HG03442 (cell line): Measurements from ENCODE around the gene CCK.

ENCODE experiments used
- ATAC-seq: cut with Tn5 transposase; IDR thresholded peaks from one replicate; pipeline ENCODE4 v1.9.1; 2021; ENCODE audit warnings: mild to moderate bottlenecking, moderate library complexity; ENCODE audit not compliant: unreplicated experiment

The CCK gene

DNA sequence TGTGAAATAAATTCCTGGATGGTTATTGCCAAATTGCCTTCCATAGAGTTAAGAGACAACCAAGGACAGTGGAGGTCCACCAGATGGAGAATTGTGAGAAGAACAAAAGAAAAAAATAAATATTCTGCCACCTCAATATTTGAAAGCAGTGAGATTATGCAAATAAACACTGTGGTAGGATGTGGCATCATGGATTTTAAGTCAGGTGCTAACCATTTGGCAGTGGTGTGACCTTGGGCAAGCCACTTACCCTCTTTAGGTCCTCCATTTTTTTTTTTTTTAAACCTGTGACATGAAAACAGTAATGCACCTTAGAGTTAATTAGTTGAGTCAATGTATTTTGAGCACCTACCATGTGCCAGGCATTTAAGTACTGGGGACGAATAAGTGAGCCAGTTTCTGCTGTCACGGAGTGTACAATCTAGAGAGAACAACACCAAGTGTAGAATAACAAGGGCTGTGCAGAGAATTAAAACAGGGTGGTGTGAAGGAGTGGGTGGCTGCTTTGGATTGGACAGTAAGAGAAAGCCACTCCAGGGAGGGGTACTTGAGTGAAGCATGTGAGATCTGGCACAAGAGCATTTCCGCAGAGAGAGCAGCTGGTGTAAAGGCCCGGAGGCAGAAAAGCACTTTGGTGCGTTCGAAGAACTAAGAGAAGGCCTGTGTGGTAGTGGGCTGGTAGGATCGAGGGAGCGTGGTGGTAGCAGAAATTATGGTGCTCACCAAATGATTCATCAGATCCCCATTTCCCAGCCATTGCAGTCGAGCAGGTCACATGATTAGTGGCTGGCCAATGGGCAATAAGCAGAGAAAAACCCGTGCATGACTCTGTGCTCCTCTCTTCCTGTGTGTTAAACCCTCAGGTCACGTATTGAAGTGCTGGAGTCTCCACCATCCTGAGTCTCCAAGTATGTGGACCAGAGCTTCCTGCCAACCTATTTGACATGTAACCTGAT, 39.2 kb downstream of the CCK start:
- ATAC-seq, result no peak

DNA sequence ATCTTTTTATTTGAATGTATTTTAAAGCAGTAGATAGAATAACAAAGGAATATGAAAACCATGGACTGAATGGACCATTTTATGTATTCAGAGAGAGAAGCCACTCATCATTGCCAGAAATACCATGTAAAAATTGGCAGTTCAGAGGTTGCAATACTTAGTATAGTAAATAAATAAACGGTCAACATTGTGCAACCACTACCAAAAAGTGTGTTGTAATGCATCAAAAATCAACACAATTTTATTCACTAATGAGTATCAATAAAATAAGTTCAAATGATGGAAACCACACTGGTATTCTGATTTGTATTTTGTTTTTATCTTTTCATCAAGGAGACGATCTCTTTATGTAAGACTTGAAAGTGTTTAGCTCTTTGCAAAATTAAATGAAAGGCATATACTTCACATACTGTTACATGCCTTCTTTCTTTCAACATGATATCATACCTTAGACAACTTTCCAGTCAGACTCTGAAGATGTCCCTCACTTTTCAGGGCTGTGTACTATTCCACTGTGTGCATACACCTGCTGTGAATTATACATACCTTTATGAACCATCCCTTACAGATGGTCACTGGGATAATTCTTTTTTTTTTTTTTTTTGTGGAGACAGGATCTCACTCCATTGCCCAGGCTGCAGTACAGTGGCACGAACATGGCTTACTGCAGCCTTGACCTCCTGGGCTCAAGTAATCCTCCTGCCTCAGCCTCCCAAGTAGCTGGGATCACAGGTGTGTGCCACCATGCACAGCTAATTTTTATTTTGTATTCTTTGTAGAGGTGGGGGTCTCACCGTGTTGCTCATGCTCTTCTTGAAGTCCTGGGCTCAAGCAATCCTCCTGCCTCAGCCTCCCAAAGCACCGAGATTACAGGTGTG, 40.3 kb downstream of the CCK start:
- no peak for ATAC-seq

DNA sequence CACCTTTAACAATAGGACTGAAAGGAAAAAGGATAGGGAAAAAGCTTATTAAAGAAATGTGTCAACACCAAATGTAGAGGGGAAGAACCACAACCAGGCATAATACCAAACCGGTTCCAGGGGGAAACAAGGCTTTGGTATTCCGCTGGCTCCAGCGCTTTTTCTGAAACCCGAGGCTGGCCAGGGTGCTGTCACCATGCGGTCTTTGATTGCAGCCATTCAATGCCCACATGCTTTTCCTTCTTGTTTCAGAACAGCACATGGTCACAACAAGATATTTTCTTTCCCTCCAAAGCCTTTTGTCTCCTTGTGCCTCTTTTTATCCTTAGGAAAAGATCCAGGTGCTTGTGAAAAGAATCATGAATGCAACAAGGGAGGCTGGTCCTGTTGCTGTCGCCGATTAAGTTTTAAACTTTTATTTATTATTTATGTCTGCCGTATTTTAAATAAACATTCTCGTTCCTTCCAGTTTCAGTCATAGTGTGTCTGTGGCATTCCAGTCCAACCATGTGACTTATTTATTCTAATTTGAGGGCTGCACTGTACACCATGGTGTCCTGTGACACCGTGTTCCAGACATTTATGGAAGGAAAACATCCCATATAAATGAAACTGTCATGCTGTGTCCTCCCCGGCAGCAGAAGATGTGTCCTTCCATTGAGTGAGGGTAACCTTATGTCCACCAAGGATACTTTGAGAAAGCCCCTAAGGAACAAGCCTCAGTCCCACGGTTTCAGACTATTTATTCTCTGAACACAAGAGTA, 41.1 kb downstream of the CCK start:
- ATAC-seq, result no peak

DNA sequence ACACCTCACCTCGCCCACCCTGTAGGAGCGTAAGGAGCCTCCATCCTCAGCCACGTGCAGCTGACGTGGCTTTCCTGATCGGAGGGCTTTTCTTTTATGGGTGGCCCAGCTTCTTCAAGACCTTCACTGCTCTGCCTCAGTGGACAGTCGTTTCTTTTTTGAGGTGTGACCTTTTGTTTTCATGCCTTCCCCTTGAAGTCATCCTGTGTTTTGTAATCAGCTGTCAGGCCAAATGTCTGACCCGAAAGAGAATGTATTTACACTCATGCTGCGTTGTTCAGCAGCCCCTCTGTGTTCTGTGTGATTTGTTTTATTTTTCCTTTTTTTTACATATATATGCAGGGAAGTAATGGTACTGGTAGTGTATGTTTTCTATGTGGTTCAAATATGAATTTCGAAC, 41.8 kb downstream of the CCK start:
- ATAC-seq, result no peak

DNA sequence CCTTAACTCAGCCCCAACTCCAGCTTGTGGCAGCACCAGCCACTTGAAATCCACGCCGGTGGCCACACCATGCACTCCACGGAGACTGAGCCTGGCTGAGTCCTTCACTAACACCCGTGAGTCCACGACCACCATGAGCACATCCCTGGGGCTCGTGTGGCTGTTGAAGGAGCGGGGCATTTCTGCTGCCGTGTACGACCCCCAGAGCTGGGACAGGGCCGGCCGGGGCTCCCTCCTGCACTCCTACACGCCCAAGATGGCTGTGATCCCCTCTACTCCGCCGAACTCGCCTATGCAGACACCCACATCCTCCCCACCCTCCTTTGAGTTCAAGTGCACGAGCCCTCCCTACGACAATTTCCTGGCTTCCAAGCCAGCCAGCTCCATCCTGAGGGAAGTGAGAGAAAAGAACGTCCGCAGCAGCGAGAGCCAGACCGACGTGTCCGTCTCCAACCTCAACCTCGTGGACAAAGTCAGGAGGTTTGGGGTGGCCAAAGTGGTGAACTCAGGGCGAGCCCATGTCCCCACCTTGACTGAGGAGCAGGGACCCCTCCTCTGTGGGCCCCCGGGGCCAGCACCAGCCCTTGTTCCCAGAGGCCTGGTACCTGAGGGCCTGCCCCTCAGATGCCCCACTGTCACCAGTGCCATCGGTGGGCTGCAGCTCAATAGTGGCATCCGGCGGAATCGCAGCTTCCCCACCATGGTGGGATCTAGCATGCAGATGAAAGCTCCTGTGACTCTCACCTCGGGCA, 42.9 kb downstream of the CCK start:
- no peak for ATAC-seq

DNA sequence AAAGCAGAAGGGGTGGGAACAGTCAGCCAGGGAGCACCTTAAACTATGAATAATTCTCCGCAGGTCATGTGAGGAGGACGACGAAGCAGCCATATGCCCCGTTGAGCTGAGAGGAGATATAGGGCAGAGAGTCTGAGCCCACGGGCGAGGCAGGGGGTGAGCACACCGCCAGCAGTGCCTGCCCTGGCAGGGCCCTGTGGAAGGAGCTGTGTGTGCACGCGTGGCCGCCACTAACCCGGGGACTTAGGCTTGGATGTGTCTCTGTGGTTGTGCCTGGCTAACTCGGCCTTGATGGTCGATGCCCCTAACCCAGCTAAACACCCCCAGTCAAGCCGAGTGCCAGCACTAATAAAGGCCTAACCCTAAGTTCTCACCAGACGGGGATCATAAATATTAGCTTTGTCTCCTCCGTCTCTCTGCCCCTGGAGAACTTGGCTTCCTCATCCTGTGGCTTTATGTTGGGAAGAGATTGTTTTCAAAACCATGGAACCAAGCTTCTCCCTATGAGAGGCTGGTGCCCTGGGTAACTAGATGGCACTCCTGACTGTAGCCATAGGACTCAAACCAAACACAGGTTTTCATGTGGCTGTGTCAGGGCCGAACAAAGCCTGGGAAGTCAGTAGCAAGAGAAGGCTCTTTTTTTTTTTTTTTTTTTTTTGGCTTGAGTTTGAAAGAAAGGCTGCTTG, 45.4 kb downstream of the CCK start:
- no peak for ATAC-seq

DNA sequence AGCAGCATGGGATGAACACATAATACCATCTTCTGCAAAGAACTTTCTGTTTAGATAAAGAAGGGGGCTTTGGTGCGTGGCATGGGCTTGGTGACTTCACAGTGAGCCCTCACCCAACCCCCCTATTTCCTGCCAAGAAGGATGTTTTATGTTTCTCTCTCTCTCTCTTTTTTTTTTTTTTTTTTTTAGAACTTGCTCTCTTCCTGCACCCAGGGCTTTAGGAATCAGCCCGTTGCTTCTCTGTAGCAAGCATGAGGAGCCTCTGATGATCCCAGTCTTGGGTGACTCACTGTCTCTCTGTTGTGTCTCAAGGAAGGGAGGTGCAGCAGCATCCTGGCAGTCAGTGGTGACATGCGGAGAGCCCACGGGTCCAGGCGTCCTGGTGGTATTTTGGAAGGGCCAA, 49.1 kb downstream of the CCK start:
- no peak for ATAC-seq

DNA sequence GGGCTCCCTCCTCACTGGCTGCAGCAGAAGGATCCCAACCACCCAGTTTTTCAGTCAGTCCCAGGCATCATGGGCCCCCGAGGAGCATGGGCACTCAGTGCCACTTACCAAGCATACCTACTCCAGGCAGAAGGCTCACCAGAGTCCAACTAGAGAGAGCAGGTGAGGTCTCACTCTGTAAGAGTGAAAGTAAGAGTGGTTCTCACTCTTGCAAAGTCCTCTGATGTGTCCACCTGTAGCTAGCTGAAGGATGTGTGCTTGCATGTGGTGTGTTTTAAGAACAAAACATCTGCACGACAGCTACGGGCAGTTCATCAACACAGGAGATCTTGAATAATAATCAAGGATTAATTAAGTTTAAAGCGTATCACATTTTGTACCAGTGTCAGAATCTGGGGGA, 49.7 kb downstream of the CCK start:
- ATAC-seq, result peak; percentile 66

DNA sequence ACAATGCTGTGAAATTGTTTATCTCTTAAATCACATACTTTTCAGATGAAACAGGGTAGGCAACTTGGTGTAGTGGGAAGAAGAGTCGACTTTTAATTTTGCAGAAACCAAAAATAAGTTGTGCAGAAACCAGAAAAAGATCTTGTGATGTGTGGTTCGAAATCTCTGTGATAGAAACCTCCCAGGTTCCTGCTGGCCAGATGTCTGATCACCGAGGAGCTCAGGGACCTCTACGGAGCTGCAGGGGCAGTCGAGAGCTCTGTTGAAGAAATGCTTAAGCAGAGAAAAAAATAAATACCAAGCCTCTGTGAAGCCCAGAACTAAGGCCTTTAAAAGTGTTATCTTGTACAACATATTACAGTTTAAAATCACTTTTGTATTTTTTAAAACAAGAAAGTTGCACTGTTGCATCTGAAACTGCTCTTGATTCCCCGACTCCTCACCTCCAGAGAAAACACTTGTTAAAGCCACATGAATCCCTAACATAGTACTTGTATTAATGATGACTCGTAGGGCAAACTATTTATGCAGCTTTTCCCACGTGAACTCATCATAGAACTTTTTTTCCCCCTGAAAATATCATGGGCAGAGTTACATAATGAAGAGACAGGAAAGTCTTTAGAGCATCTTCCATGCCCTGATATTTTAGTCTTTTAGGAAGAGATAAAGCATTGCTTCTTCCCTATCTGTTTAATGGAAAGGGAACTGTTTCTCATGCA, 51.3 kb downstream of the CCK start:
- no peak for ATAC-seq

DNA sequence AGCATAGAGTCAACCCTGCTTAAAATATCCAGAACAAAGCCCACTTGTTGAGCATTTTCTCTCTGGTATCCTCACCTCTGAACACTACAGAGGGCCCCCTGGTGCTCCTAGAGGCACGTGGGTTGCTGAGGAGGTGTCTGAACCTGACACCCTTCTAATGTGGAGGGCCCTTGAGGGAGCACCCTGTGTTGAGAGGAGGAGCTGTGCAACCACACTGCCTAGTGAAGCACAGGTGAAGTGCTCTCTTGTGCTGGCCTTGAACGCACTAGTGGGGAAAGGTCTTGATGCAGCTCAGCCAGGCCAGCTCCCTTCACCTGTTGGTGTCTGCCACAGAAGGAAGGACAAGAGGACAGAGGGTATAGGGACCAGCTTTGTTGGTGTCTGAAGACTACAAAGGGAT, 51.9 kb downstream of the CCK start:
- no peak for ATAC-seq

DNA sequence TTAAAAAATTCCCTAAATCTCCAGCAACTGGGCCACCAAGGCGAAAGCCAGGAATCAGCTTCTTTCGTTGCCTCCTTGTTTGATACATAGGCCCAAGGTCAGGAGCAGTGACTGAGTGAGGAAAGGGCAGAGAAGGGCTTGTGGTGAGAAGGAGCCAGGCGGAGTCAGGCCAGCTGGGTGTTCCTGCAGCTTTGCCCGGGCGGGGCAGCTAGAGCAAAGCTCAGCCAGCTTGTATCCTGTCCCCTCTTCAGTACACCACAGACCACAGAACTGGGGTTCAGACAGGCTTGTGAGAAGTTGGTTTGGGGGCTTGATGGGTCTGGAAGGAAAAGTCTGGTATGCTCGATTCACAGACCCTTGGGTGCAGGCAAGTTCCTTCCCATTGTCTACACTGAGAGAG, 52.6 kb downstream of the CCK start:
- ATAC-seq, result peak; percentile 46

DNA sequence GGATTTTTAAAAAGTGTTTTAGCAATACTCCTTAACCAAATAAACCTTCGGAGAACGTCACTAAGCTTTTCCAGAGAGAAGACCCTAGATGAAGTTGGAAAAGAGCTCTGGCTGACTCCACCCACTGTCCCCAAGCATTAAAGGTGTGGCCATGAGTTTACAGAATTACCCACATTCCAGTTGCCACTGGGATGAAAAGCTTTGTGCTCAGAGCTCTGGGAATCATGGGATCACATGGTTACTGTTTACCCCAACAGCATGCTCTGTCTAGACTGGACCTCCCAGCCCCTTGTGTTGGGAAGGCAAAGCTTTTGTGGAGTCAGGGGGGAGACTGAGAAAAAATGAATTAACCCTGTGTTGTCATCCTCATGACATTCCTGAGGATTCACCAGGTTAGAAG, 55.3 kb downstream of the CCK start:
- ATAC-seq, result no peak

DNA sequence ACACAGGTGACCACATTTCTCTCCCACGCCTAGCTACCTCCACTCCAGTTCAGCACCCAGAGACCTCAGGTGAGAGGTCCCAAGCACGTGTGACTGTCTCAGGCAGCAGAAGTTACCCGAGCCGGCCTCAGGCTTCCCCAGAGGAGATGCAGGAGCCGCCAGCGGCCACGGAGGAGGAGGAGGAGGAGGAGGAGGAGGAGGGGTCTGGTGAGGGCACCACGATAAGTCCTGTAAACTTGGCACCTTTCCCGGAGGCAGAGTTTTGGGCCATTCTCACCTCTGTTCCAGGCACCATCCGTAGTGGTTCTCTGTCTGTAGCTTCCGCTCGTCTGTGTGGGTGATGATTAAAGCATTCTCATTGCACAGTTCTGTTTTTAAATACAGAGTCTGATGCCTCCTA, 56.1 kb downstream of the CCK start:
- no peak for ATAC-seq
